PFSK-1 (cell line): ENCODE data around the gene GLRX.

Experiments used
- POLR2AphosphoS5 ChIP-seq: IDR thresholded peaks from 2 replicates; pipeline ENCODE4 v1.6.1; 2012; ENCODE audit warnings: low read depth, mild to moderate bottlenecking, control low read depth, low read length, moderate library complexity
- REST ChIP-seq, 2 experiments: IDR thresholded peaks; 2 replicates each; pipeline versions ENCODE4 v1.6.1 to v1.8.0; 2011 to 2012; ENCODE audit warnings: low read depth in 2 of 2, low read length in 2 of 2, control low read depth in 1 of 2, inconsistent platforms in 1 of 2, mild to moderate bottlenecking in 1 of 2, moderate library complexity in 1 of 2; ENCODE audit not compliant: insufficient read depth in 1 of 2
- SIN3A ChIP-seq: IDR thresholded peaks from 2 replicates; pipeline ENCODE4 v1.6.1; 2012; ENCODE audit warnings: mild to moderate bottlenecking, low read length, moderate library complexity, borderline replicate concordance; ENCODE audit not compliant: insufficient read depth

GRCh38 chr5:95856501-95856981 is 34.0 kb upstream of the GLRX start:
- no peak for TF ChIP-seq POLR2AphosphoS5
- TF ChIP-seq REST (IDR thresholded peaks at IDR 0.05; ENCODE audit: insufficient read depth in 1 of 2, low read depth in 2 of 2, low read length in 2 of 2): no peak
- TF ChIP-seq SIN3A: no peak
